ENCODE measurements around the gene GLYR1.

DNA sequence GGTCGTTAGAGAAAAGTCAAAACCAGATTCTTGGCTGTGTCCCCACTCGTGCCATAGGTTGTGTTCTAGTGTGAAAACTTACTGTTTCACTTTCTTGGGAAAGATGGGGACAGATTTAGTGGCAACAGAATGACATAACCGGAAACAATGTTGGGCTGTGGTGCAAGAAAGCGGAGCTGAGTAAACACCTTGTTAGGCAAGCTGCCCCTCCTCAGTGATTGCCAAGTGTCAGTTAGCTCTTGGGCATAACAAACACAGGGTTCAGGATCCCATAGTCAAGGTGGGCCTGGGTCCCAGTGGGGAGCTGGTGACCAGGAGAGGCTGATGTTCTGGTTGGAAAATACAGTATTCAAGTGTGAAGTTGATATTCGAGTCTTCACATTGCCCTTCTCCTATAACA lies 15.6 kb upstream of the GLYR1 start:
- no peak for TF ChIP-seq CTCF (IDR thresholded peaks at IDR 0.05)
- no peak for TF ChIP-seq EP300 (IDR thresholded peaks at IDR 0.05)
- no peak for TF ChIP-seq POLR2A (IDR thresholded peaks at IDR 0.05; ENCODE audit: low read depth)
- TF ChIP-seq POLR2AphosphoS5 (IDR thresholded peaks at IDR 0.05) = no peak

All from esophagus muscularis mucosa (tissue), 4 donors.